CD4-positive, alpha-beta memory T cell (primary cell): ENCODE data around the gene CAPN14. TPM values are rescaled to one million over a fixed set of nuclear protein-coding genes. Genes with fewer than 3 reads are reported as not detected.

Source experiments
- CTCF ChIA-PET: fragments of 350-600 bp; sonication (Branson Sonifier 250); formaldehyde crosslinking; loops from one replicate; lab custom pipeline; 2021; ENCODE audit warnings: inconsistent platforms; ENCODE audit not compliant: partially characterized antibody; lab: Charles Lee
- POLR2A ChIA-PET: fragments of 350-600 bp; sonication (Branson Sonifier 250); formaldehyde crosslinking; loops from one replicate; lab custom pipeline; 2021; ENCODE audit not compliant: partially characterized antibody; lab: Charles Lee
- DNase-seq, 5 donors: peaks; one replicate each; pipeline versions ENCODE4 v3.0.0 to v3.0.0-alpha.2; 2020 to 2022; ENCODE audit warnings: mixed read lengths in 1 of 5
- H3K27ac ChIP-seq: one replicate; pipeline ENCODE4 v1.7.0; 2013; ENCODE audit warnings: low read depth, low read length
- H3K27me3 ChIP-seq: 2 replicates; pipeline ENCODE4 v1.7.0; 2013; ENCODE audit warnings: mild to moderate bottlenecking, low read length, moderate library complexity; ENCODE audit not compliant: insufficient read depth
- H3K36me3 ChIP-seq: 2 replicates; pipeline ENCODE4 v1.7.0; 2013; ENCODE audit warnings: mild to moderate bottlenecking, low read length, moderate library complexity; ENCODE audit not compliant: insufficient read depth
- H3K4me1 ChIP-seq: 2 replicates; pipeline ENCODE4 v1.7.0; 2013; ENCODE audit warnings: mild to moderate bottlenecking, low read length, moderate library complexity; ENCODE audit not compliant: insufficient read depth
- H3K4me3 ChIP-seq, 2 donors: one replicate each; pipeline ENCODE4 v1.7.0; 2013; ENCODE audit warnings: low read length in 2 of 2, mild to moderate bottlenecking in 1 of 2
- H3K9me3 ChIP-seq, 2 donors: one replicate each; pipeline ENCODE4 v1.7.0; 2013; ENCODE audit warnings: low read length in 2 of 2, control low read depth in 1 of 2; ENCODE audit not compliant: control insufficient read depth in 1 of 2
- H3K27ac Mint-ChIP-seq, 7 donors: one replicate each; pipeline ENCODE4 v1.8.0; 2020 to 2021; ENCODE audit warnings: mixed read lengths in 7 of 7, mild to moderate bottlenecking in 6 of 7, inconsistent platforms in 3 of 7, moderate library complexity in 3 of 7
- H3K27me3 Mint-ChIP-seq, 2 donors: one replicate each; pipeline ENCODE4 v1.8.0; 2020 to 2021; ENCODE audit warnings: mixed read lengths in 2 of 2
- H3K36me3 Mint-ChIP-seq, 2 donors: one replicate each; pipeline ENCODE4 v1.8.0; 2020 to 2021; ENCODE audit warnings: mixed read lengths in 2 of 2, inconsistent platforms in 1 of 2, mild to moderate bottlenecking in 1 of 2
- H3K4me1 Mint-ChIP-seq, 4 donors: one replicate each; pipeline ENCODE4 v1.8.0; 2020 to 2021; ENCODE audit warnings: mixed read lengths in 4 of 4, mild to moderate bottlenecking in 1 of 4
- H3K4me3 Mint-ChIP-seq, 8 donors: one replicate each; pipeline ENCODE4 v1.8.0; 2020 to 2021; ENCODE audit warnings: mixed read lengths in 8 of 8, mild to moderate bottlenecking in 7 of 8, moderate library complexity in 6 of 8, inconsistent platforms in 3 of 8
- H3K9me3 Mint-ChIP-seq, 8 donors: one replicate each; pipeline ENCODE4 v1.8.0; 2020 to 2021; ENCODE audit warnings: mixed read lengths in 8 of 8, mild to moderate bottlenecking in 5 of 8, inconsistent platforms in 3 of 8, moderate library complexity in 1 of 8
- intact Hi-C: fragments of 100-400 bp; cut with micrococcal nuclease; formaldehyde crosslinking; loops from one replicate; pipeline ENCODE4 v1.15.1; 2023
- polyA plus RNA-seq, 2 donors: library from polyadenylated mRNA; unstranded; fragments of 300-500 nt; fragmentation: Illumina TruSeq; gene quantifications; one replicate each; pipeline ENCODE4 v1.2.3, GENCODE V29; 2021
- total RNA-seq, 2 experiments: library from RNA; stranded (reverse); gene quantifications; one replicate each; pipeline ENCODE4 v1.2.3, GENCODE V29; 2021

Gene CAPN14
- total and polyA plus RNA-seq, 4 experiments from 2014 or later, result 0.16 to 0.61 (median 0.44) TPM

DNA sequence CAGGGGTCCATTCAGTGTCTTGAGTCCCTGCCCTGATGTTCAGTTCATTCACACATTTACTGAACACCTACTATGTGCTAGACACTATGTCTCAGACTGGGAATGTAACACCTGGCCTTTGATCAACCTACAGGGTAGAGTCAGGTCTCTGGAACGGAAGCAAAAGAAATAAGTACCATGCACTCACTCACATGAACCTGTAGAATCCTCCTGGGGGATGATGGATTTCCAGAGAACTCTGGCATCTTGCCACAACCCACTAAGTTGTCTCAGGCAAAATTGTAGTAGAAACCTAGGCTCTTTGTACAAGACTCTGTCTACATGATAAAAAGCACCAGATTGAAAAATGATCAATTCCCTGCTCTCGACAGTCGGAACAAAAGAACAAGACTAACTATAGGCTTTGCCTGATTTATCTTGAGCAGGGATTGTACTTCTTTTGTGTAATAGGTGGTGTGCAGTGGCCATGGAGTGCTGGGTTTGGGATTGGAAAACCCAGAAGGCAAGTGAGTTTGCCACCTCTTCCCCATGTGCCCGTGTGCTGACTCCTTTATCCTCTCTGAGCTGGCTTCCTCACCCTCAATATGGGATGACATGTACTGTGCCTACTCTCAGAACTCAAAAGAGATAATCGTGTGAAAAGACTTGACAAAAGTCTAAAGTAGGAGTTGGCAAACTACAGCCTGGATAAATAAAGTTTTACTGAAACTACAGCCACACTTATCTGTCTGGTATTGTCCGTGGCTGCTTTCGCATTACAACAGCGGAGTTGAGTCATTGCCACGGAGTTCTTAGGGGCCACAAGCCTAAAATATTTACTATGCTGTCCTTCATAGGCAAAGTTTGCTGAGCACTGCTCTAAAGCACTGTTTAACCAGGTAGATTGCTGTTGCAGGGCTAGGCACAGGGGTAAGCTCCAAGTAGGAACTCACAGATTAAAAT is 4.4 kb downstream of the CAPN14 start:
- H3K36me3 ChIP-seq, result no peaks in the 10 kb centered on the region
- Mint-ChIP-seq H3K4me3 (no peak overlapping the region), H3K36me3 (no peaks in the 10 kb centered on the region), H3K4me1 (peaks cover 0 to 8% (median 1%) of the 10 kb centered on the region in 4 donors), H3K9me3 (no peaks in the 10 kb centered on the region), H3K27me3 (no peaks in the 10 kb centered on the region), H3K27ac (peak overlapping the region in 1 of 7 donors; percentile 29)
- H3K9me3 ChIP-seq, result no peaks in the 10 kb centered on the region
- POLR2A ChIA-PET, result no interaction called here
- no peak overlapping the region for H3K27ac ChIP-seq
- no peak for DNase-seq
- no peaks in the 10 kb centered on the region for H3K4me1 ChIP-seq
- no peaks in the 10 kb centered on the region for H3K27me3 ChIP-seq
- intact Hi-C loops, result no loop called here
- no peak overlapping the region for H3K4me3 ChIP-seq
- CTCF ChIA-PET, result no interaction called here

DNA sequence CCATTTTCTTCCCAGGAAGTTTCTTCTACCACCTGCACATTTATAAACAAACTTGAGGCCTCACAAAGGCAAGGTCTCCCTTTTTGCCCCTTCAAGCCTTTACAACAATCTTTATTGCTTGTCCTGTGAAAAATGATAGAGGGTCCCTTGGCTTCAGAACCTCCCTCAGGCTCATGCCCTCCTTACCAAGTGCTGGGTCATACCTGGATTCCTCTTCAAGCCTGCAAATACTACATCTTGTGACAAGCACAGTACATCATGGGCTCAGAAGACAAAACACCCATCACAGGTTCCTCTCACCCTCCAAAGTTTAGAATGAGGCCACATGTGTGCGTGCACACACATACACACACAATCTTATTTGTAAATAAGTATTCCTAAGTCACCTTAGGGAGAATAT is 9.1 kb downstream of the CAPN14 start:
- Mint-ChIP-seq H3K9me3 (no peaks in the 10 kb centered on the region), H3K4me3 (no peak overlapping the region), H3K36me3 (peaks cover 0 to 10% of the 10 kb centered on the region in 2 donors), H3K27ac (peak overlapping the region in 1 of 7 donors; percentile 31), H3K27me3 (no peaks in the 10 kb centered on the region), H3K4me1 (no peaks in the 10 kb centered on the region)
- POLR2A ChIA-PET, result interaction anchor here (0.9 kb wide), 1 partner anchor 22 kb away, joined by 6 read pairs; no protein-coding TSS in a partner anchor
- Histone ChIP-seq H3K36me3 (no peaks in the 10 kb centered on the region), H3K9me3 (no peaks in the 10 kb centered on the region), H3K27me3 (no peaks in the 10 kb centered on the region), H3K27ac (no peak overlapping the region), H3K4me3 (no peak overlapping the region), H3K4me1 (no peaks in the 10 kb centered on the region)
- CTCF ChIA-PET, result no interaction called here
- intact Hi-C loops, result no loop called here
- no peak for DNase-seq

DNA sequence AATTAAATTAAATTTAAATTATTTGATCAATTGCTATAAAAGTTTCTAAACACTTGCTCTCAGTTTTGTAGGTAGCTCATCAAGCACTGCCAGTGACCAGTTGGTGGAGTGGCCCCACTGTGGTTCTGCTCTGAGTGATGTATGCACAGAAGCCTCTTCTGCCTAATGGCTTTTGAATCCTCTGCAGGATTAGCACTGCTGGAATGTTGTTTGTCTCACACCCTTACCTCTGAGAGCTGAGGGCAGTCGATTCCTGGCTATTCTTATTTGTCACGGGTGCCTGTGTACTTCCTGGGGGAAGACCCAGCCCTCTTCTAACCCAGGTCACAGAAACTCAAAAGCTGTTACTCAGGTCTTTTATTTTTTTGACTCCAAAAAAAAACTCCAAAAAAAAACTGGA is 9.5 kb downstream of the CAPN14 start:
- Mint-ChIP-seq H3K27me3 (no peaks in the 10 kb centered on the region), H3K4me1 (no peaks in the 10 kb centered on the region), H3K36me3 (peaks cover 0 to 10% of the 10 kb centered on the region in 2 donors), H3K4me3 (no peak overlapping the region), H3K9me3 (no peaks in the 10 kb centered on the region), H3K27ac (no peak overlapping the region)
- H3K4me1 ChIP-seq, result no peaks in the 10 kb centered on the region
- H3K9me3 ChIP-seq, result no peaks in the 10 kb centered on the region
- no peak overlapping the region for H3K4me3 ChIP-seq
- ChIA-PET CTCF (no interaction called here), POLR2A (no interaction called here)
- H3K27me3 ChIP-seq, result no peaks in the 10 kb centered on the region
- H3K27ac ChIP-seq, result no peak overlapping the region
- no peaks in the 10 kb centered on the region for H3K36me3 ChIP-seq
- DNase-seq, result no peak
- intact Hi-C loops, result no loop called here

DNA sequence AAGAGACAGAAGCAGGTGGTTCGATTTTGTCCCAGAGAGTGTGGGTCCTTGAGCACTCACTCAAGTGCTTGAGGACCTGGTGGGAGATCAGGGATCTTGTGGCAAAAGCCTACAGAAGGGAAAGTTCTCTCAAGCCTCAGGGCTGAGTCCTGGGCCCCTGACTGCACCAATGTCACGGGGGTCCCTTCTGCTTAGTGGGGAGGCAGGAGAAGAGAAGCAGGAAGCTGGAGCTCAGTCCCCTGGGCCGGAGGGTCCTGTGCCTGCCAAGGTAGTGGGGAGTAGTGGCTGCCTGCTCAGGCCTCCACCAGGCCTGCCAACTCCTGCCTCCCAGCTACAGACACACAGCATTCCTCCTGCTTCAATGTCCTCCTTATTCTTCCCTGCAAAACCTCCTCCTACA is 11.7 kb downstream of the CAPN14 start:
- Mint-ChIP-seq H3K4me3 (no peak overlapping the region), H3K9me3 (no peaks in the 10 kb centered on the region), H3K4me1 (no peaks in the 10 kb centered on the region), H3K27me3 (peaks cover 0 to 2% of the 10 kb centered on the region in 2 donors), H3K27ac (no peak overlapping the region), H3K36me3 (peaks cover 0 to 10% of the 10 kb centered on the region in 2 donors)
- H3K4me1 ChIP-seq, result no peaks in the 10 kb centered on the region
- intact Hi-C loops, result no loop called here
- no peaks in the 10 kb centered on the region for H3K36me3 ChIP-seq
- ChIA-PET CTCF (no interaction called here), POLR2A (no interaction called here)
- no peaks in the 10 kb centered on the region for H3K9me3 ChIP-seq
- no peaks in the 10 kb centered on the region for H3K27me3 ChIP-seq
- DNase-seq, result no peak
- H3K4me3 ChIP-seq, result no peak overlapping the region
- H3K27ac ChIP-seq, result no peak overlapping the region

DNA sequence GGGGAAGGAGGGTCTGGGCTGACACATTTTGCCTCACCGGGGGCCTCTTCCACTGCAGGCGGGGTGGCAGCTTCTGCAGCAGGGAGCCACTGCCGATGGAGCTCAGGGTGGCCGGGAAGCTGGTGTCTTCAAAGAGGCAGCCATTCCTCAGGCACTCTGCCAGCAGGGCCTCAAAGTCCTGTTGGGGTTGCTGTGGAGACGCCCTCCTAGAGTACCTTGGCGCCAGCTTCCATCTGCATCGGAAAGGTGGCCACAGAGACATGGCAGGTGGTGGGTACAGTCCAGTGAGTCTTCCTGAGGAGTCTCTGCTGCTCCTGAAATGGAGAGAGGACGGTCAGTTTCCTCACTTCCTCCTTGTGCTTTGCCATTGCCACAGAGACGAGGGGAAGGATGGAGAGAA is 12.1 kb downstream of the CAPN14 start:
- H3K4me1 Mint-ChIP-seq, result no peaks in the 10 kb centered on the region
- H3K4me3 Mint-ChIP-seq, result no peak overlapping the region
- no peak overlapping the region for H3K27ac Mint-ChIP-seq
- no peaks in the 10 kb centered on the region for H3K36me3 ChIP-seq
- CTCF ChIA-PET, result no interaction called here
- peaks cover 0 to 2% of the 10 kb centered on the region in 2 donors for H3K27me3 Mint-ChIP-seq
- intact Hi-C loops, result no loop called here
- POLR2A ChIA-PET, result no interaction called here
- H3K9me3 Mint-ChIP-seq, result no peaks in the 10 kb centered on the region
- no peak for DNase-seq
- H3K36me3 Mint-ChIP-seq, result peaks cover 0 to 10% of the 10 kb centered on the region in 2 donors
- H3K4me1 ChIP-seq, result no peaks in the 10 kb centered on the region
- no peaks in the 10 kb centered on the region for H3K9me3 ChIP-seq
- H3K27me3 ChIP-seq, result no peaks in the 10 kb centered on the region
- no peak overlapping the region for H3K4me3 ChIP-seq
- H3K27ac ChIP-seq, result no peak overlapping the region

DNA sequence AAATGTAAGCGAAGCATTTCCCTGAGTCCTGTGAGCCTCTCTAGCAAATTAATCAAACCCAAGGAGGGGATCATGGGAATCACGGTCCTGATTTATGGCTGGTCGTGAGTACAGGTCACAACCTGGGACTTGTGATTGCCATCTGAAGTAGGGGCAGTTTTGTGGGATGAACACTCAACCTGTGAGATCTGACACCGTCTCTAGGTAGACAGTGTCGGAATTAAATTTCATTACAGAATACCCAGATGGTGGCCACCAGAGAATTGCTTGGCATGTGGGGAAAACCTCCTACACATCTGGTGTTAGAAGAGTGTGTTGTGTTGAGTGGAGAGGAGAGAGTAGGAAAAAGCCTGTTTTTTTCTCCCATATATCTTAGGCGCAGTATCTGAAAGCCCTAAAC is 12.5 kb downstream of the CAPN14 start:
- Histone ChIP-seq H3K36me3 (no peaks in the 10 kb centered on the region), H3K4me1 (no peaks in the 10 kb centered on the region), H3K27ac (no peak overlapping the region), H3K9me3 (no peaks in the 10 kb centered on the region), H3K4me3 (no peak overlapping the region), H3K27me3 (no peaks in the 10 kb centered on the region)
- H3K4me1 Mint-ChIP-seq, result no peaks in the 10 kb centered on the region
- POLR2A ChIA-PET, result no interaction called here
- peaks cover 0 to 10% of the 10 kb centered on the region in 2 donors for H3K36me3 Mint-ChIP-seq
- intact Hi-C loops, result no loop called here
- DNase-seq, result no peak
- no peak overlapping the region for H3K4me3 Mint-ChIP-seq
- CTCF ChIA-PET, result no interaction called here
- H3K27me3 Mint-ChIP-seq, result peaks cover 0 to 2% of the 10 kb centered on the region in 2 donors
- H3K9me3 Mint-ChIP-seq, result no peaks in the 10 kb centered on the region
- no peak overlapping the region for H3K27ac Mint-ChIP-seq

DNA sequence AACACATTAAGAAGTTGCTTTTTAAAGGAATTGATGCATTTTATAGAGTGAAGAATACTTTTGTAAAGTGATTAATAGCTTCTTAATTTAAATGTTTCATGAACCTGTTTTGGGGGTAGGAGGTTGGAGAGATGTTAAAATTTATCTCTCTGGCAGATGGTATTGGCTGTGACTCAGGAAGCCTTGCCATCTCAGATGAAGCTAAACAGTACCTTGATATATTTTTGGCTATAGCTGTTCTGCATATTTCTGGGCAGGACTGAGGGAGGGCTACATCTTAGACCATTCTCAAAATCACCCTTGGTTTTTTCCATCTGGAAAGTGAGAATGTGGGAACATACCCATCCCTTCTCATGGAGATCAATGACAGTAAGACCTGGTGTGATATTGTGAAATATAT is 13.4 kb downstream of the CAPN14 start:
- intact Hi-C loops, result no loop called here
- CTCF ChIA-PET, result no interaction called here

More for the DNA sequence above, 13.4 kb downstream of the CAPN14 start:
- no peaks in the 10 kb centered on the region for H3K36me3 ChIP-seq
- Mint-ChIP-seq H3K27ac (no peak overlapping the region), H3K4me1 (no peaks in the 10 kb centered on the region), H3K27me3 (peaks cover 0 to 2% of the 10 kb centered on the region in 2 donors), H3K36me3 (peaks cover 0 to 12% of the 10 kb centered on the region in 2 donors), H3K4me3 (no peak overlapping the region), H3K9me3 (peaks cover 0 to under 1% (median 0%) of the 10 kb centered on the region in 8 donors)
- POLR2A ChIA-PET, result no interaction called here
- H3K27me3 ChIP-seq, result no peaks in the 10 kb centered on the region
- H3K27ac ChIP-seq, result no peak overlapping the region
- no peaks in the 10 kb centered on the region for H3K4me1 ChIP-seq
- H3K9me3 ChIP-seq, result no peaks in the 10 kb centered on the region
- no peak for DNase-seq
- H3K4me3 ChIP-seq, result no peak overlapping the region
